HG02642 (cell line): ENCODE measurements around the gene TBC1D1.

Experiments
- ATAC-seq: cut with Tn5 transposase; IDR thresholded peaks from one replicate; pipeline ENCODE4 v1.9.1; 2021; ENCODE audit warnings: mild to moderate bottlenecking; ENCODE audit not compliant: unreplicated experiment, poor library complexity

TBC1D1 gene

DNA sequence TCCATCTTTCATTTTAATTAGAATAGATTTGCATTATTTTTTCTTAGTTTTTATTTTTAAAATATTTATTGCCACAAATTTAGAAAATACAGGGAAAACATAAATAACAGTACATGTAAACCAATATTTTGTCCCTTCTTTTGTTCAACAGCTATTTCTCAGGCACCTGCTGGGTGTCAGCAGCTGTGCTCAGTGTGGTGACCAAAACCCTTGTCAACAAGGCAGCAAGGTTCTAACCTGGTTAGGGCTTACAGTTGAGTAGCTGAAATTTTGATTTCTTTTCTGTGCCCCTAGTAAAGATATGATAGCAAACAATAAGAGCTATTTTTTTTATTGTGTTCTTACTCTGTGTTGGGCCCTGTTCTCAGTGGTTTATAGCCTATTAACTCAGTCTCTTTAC lies 197.4 kb downstream of the TBC1D1 start:
- no peak for ATAC-seq

DNA sequence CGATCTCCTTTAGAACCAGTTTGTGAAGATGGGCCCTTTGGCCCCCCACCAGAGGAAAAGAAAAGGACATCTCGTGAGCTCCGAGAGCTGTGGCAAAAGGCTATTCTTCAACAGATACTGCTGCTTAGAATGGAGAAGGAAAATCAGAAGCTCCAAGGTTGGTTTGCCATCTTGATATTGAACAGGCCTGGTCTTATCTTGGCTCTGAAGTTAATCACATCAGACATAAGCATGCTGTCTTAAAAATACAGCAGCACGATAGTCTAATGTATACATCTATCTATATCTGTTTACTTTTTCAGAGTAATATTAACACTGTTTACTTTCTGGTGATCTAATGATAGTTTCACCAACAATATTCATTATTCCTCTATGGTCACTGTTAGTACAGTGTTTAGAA lies 199.1 kb downstream of the TBC1D1 start:
- ATAC-seq, result no peak

DNA sequence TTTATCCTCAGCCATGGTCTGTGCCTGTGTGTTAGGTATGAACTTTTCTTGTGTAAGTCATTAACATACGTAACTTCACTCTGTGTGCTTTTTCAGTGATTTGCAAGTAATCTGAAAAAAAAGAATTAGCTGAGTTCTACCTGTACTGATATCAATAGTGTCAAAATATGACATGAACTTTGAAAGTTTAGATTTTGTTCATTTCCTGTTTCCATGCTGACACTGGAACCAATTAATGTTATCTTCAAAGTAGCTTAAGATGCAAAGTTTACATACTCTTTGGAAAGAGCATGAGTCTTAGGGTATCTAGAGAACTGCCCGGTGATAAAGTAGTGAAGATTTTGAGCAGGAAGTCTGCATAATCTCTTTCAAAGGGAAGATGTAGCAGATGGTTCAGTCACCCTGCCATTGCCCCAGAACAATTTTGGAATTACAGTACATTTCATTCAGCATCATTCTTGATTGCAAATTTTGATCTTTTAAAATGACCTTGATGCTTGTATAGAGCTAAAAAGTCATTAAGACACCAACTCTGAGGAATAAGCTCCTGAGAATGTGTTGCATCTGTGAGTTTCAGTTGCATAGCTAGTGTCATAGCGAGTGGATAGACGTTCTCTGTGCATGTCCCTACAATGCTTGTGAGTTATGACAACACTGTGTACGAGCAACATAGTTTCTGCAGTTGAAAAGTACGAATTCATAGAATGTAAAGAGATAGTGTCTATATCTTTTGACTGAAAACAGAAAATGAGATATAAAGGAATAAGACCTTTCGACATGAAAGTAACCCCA lies 199.8 kb downstream of the TBC1D1 start:
- ATAC-seq, result no peak

DNA sequence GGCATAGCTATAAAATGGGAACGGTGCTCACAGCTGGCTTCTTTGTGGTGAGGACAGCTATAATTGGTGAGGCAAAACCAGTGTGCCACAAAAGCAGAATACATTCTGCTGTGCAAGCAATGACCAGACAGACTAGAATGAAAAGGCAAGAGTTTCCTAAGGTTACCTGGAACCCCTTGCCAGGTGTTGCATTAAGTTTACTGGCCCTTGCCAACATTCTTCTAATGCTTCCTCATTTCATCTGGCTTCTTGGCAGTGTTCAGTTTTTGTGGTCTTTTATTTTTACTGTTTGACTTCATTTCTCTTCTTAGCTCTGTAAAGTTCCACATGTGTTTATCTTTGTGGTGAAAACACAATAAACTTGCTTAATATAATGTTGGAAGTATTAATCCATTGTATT lies 200.8 kb downstream of the TBC1D1 start:
- no peak for ATAC-seq

DNA sequence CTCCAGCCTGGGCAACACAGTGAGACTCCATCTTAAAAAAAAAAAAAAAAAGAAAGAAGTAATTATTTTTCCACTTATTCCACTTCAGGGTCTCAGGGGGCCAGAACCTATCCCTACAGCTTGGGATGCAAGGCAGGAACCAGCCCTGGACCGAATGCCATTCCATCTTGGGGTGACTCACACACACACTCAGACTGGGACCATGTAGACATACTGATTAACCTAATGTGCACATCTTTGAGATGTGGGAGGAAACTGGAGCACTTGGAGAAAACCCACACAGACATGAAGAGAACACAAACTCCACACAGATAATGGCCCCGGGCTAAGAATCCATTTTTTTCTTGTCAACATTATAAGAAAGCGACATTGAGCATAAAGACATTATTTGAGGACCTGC lies 201.8 kb downstream of the TBC1D1 start:
- ATAC-seq, result no peak

DNA sequence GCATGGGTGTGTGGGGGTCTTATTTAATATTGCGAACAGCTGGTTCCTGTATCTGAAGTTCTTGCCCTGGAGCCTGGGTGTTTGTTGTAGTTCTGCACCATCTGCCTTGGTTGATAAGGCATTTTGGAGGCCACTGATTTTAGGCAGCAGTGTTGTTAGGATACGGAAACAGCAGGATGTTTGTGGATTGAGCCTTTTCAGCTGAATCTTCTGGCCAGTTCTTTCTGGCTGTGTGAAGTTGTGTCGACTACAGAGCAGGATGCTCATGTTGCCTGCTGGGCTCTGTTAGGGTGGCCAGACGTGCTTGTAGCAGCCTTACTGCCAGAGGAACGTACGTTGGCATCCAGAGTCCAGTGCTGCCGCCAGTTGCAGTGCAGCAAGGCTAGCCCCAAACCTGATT lies 203.5 kb downstream of the TBC1D1 start:
- ATAC-seq, result no peak

DNA sequence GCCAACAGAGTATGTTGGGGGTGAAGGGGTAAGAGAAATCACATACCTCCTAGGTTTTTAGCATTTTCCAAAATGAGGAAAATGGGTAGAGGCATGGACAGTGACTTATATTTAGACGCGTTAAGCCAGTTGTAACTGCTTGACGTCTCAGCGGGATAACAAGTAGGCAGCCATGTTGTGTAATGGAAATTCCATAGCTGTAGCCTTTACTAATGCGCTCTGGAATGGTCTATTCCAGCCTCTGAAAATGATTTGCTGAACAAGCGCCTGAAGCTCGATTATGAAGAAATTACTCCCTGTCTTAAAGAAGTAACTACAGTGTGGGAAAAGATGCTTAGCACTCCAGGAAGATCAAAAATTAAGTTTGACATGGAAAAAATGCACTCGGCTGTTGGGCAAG lies 204.8 kb downstream of the TBC1D1 start:
- no peak for ATAC-seq

DNA sequence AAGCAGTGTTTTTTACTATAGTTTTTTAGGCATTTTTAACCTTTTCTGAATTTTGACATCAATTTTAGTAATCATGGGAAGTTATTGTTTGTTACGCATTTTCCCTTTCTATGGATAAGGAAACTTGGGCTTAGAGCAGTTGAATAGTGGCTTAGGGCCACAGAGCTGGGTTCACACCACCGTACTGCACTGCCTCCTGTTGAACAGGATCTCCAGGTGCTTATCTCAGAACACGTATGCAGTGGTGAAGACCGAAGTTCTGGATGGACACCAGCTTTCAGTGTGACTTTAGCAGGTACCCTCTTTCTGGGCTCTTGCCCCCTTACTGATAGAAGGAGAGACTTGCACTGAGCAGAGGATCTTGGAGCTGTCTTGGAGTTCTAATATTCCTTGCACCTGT lies 206.9 kb downstream of the TBC1D1 start:
- ATAC-seq, result no peak

DNA sequence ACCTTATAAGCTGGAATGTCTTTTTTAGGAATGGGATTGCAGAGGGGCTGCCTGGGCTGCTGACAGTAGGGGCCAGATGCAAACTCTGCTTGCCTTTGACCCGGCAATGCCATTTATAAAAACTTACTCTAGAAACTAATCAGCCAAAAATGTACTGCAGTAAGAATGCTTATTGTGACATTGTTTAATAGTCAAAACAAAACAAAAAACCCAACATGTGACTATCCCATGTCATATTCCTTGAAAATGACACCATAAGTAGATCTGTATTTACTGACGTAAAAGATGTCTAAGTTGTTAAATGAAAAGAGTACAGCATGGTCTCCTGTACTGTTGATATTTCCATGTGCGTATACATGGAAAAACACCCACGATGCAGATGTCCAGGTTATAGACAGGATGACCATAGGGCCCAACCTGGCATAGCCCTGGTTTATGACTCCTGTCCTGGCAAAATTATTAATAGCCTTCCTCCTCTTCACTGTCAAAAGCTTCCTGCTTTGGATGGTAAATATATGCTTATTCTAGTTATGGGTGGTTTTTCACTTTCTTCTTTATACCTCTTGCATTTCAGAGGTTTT lies 208.2 kb downstream of the TBC1D1 start:
- ATAC-seq, result no peak

DNA sequence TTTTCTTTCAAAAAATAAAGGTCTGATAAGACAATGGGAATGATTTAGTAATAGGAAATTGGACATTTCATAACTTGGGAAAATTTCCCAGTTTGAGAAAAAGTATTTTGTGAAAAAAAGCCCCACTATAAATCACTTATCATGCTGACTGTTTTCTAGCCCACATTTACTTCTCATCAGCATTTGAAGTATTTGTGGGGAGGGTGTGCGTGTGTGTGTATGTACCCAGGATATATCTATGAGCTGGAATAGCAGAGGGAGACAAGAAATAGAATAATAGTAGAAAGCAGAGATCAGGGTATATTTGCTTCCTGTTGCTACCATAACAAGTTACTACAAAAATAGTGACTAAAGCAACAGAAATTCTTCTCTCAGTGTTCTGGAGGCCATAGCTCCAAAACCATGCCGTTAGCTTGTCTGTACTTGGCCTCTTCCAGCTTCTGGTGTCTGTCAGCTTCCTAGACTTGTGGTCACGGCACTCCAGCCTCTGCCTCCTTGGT lies 209.1 kb downstream of the TBC1D1 start:
- no peak for ATAC-seq

DNA sequence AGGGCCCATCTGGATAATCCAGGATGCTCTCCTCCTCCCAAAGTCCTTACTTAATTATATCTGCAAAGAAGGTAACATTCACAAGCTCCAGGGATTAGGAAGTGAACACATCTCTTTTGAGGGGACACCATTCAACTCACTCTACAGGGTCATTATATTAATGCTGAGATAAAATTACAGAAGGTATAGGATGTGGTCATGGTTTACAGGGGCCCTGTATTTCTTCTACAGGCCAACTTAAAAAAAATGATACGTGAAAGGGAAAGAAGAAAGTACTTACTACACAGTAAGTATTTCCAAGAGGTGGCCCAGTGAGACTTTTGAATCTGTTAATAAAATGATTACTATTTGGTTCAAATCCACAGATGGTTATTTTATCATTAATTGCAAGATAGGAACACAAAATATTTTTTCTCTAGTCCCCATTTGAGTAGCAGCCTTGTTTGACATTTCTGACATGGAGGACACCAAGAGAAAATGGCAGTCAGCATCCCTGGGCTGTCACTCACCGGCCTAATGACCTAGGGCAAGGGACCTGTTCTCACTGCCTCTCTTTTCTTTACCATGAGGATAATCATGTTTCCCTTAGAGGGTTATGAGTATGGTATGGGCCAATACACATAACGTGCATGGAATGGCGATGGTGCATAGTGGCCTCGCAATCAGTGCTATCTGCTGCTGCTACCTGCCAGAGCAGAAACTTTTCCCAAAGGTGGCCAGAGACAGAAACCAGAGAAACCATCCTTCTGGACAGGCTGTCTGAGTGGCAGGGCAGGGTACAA lies 209.8 kb downstream of the TBC1D1 start:
- no peak for ATAC-seq

DNA sequence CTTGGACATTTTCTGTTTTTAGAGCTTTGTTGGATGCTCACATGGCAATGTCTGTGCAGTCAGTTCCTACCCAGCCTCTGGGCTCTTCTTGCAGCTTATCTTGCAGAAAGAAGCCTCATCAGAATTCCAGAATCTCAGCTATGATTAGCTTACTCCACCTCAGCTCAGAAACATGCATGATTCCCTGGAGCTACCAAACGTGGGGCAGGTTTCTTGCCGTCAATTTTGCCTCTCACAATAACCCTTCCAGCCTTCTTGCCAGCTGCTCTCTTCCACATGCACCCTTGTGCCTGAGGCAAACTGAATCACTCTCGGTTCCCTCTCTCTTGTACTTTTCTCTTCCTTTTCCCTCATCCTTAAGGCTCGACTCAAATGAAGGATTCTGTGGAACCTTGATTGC lies 210.7 kb downstream of the TBC1D1 start:
- ATAC-seq, result no peak

DNA sequence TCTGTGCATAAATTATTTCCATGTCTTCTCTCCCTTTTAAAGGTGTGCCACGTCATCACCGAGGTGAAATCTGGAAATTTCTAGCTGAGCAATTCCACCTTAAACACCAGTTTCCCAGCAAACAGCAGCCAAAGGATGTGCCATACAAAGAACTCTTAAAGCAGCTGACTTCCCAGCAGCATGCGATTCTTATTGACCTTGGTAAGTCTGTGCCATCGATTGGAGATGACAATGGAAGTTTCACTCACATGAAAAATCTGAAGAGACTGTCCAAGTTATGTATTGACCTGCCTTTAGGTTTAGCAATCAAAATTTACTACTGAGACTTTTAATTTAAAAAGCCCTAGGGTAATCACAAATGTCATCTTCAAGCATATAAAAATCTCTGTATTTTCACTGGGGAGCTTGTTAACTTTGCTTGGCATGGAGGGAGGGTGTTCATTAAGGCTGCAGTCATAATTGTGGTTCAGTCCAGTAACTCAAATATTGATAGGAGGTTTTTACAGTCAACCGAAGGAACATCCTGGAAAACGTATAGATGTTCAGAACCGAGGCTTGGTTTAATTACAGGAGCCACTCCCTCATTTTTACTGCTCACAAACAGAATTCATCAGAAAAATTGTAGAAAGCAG lies 212.2 kb downstream of the TBC1D1 start:
- no peak for ATAC-seq

DNA sequence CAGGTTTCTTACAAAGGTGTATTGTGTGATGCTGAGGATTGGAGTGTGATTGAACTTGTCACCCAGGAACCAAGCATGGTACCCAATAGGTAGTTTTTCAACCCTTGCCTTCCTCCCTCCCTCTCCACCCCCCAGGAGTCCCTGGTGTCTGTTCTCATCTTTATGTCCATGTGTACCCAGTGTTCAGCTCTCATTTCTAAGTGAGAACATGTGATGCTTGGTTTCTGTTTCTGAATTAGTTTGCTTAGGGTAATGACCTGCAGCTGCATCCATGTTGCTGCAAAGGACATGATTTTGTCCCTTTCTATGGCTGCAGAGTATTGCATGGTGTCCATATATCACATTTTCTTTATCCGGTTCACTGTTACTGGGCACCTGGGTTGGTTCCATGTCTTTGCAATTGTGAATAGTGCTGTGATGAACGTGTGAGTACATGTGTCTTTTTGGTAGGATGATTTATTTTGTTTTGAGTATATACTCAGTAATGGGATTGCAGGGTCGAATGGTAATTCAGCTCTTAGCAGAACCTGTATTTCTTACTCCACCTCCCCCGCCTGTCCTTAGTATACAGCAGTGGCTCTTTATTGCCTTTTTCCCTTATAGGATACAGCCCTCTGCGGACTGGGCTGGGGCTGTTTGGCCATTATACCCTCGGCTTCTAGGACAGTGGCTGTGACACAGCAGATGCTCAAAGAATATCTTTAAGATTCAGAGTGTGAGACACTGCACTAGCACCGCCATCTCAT lies 214.8 kb downstream of the TBC1D1 start:
- peak; percentile 82 for ATAC-seq

DNA sequence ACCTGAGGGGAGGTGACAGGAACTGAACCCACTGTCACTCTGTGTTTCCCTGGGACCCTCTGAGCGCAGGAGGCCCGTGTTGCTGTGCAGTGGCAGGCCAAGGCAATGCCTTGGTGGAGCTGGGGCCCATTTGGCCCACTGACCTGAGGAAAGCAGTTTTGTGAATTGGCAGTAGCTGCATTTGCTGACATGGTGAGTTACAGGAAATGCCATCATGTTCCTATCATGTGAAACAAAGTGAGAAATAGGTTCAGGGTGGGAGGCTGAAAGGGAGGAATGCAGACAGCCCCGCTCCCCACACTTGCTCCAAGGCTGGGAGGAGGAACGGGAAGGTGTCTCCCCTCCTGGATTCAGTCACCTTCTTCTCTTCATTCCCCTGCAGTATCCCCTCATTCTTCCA lies 215.4 kb downstream of the TBC1D1 start:
- no peak for ATAC-seq

DNA sequence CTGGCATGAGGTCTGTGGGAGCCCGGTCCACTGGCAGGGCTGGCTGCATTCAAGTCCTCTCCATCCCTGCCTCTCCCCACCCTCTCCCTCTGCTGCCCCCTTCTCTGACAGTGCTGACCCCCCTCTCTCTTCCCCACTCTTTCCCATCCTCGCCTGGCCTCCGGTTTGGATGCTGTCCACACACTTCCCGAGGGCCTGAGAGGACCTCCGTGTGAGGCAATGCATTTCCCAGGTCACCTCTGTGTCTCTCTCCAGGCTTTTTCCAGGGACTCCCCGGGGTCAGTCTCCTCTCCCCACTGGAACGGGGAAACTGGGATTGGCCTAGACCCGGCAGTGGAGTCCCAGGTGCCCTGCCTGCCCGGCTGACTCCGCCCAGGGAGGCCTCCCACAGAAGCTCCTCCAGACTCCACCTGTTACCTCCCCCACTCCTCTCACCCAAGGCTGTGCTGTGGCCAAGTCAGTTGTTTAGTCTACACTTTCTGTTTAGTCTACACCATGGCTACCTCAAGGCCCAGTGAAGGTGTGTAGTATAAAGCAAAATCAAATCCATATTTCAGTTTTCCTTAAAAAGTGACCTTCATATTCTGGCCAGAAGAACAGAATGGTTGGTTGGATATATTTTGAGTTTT lies 216.1 kb downstream of the TBC1D1 start:
- no peak for ATAC-seq

DNA sequence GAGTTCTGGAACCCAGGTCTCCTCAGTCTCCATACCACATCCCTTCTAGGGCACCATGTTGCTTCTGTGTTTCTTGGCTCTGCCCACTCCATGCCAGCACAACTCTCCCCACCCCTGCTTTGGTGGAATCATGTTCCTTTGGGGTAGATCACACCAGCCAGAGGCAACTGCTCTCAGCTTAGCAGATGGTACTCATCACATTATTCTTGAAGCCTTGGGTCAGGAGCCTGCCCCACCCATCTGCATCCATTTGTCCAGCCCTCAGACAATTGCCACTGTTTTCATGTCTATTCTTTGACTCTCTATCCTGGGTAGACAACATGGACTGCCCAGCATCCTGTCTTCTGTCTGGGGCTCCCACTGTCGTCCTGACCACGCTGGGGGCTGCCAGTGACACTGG lies 216.9 kb downstream of the TBC1D1 start:
- ATAC-seq, result no peak

DNA sequence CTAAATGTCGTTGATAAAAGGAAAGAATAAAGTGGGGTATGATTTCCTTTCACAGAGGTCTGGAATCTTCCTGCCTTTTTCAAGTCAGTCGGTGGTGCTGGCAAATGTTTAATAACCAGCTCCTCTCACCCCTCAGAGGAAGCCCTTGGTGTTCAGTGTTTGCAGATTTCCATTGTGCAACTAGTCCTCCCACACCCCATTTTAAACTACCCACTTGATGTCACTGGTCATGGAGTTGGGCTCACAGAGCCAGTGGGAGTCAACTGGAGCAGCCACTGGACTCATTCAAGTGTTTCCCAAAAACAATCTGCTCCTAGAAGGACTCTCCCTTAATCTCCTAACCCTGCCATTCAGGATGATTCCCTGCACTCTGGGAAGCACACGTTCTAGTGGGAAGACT lies 218.5 kb downstream of the TBC1D1 start:
- ATAC-seq, result no peak

DNA sequence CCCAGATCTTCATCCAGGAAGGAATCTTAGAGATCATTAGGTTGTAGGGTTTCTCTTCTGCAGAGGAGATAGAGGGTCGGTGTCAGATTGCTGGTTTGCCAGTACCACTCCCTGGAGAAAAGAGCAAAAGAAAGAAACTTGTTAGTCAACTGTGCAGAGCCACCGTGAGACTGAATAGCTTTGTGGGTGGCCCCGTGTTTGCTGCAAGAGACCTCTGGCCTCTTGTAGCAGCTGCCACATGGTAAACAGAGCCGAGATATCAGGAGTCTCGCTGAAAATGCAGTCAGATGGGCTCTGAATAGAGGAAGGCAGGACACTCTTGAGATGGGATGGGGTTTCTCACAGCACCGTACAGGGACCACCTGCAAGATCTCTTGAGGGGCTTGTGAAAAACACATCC lies 219.0 kb downstream of the TBC1D1 start:
- ATAC-seq, result no peak

DNA sequence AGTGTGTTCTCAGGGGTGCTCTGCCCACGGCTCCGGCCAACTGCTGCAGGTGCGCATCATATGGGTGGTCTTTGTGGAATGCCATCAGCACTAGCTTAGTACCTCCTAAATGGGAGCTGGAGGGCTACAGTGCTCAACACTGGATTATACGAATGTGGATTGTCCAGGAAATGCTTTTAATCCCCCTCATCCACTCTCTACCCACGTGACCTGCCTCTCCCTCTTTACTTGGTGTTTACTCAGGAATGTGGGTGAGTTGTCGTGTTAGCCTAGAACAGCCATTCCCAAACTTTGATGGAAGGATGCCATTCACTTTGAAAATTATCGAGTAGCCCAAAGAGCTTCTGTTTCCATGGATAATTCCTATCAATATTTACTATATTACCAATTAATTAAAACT lies 220.1 kb downstream of the TBC1D1 start:
- ATAC-seq, result no peak
